Thyroid gland (tissue), 4 donors: ENCODE data around the gene CIRBP.

ENCODE experiments used
- POLR2A ChIP-seq, 2 donors: fragments of 450-650 bp; IDR thresholded peaks; one replicate each; pipeline ENCODE4 v1.6.1; 2017; ENCODE audit warnings: antibody characterized with exemption in 2 of 2, mild to moderate bottlenecking in 2 of 2, moderate library complexity in 1 of 2
- TF ChIP-seq, protein P1 (sequence below), 6 experiments: fragments of 200-600 bp in 3 of 6; fragments of 450-650 bp in 3 of 6; sonication (generic) in 3 of 6; IDR thresholded peaks; one replicate each; pipeline ENCODE4 v1.5.1; 2016 to 2019; ENCODE audit warnings: antibody characterized with exemption in 6 of 6, mild to moderate bottlenecking in 2 of 6, inconsistent platforms in 1 of 6, moderate library complexity in 1 of 6

DNA sequence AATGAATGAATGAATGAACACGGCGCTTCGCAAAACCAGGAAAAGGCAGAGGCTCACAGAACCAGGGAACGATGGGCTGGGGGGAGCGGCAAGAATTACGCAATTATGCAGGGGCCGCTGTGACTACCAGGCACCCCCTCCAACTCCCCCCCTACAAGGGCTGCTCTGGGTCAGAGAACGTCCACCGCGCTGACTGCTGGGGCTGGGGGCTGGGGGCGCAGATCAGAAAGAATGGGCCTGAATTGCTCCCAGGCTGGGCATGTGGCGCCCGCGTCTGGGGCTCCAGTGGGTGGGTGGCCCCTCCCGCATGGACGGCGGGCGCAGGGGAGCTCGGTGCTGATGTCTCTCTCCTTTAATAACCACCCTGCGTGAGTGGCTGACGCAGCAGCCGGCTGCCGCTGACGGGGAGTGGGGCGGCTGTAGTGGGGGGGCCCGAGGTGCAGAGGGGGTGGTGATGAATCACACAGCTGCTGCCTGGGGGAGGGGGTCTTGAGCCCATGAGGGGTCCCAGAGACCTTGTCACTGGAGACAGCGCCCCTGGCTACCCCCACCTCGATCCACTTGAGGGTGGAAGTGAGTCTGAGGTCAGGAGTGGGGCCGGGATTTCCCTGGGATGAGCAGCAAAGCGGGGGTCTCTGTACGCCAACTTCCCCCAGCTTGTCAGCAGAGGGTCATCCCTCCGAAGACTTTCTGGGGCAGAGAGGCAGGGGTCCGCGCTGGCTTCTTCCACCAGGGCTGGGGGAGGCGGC is 1.5 kb upstream of the CIRBP start:
- TF ChIP-seq, protein P1, sequence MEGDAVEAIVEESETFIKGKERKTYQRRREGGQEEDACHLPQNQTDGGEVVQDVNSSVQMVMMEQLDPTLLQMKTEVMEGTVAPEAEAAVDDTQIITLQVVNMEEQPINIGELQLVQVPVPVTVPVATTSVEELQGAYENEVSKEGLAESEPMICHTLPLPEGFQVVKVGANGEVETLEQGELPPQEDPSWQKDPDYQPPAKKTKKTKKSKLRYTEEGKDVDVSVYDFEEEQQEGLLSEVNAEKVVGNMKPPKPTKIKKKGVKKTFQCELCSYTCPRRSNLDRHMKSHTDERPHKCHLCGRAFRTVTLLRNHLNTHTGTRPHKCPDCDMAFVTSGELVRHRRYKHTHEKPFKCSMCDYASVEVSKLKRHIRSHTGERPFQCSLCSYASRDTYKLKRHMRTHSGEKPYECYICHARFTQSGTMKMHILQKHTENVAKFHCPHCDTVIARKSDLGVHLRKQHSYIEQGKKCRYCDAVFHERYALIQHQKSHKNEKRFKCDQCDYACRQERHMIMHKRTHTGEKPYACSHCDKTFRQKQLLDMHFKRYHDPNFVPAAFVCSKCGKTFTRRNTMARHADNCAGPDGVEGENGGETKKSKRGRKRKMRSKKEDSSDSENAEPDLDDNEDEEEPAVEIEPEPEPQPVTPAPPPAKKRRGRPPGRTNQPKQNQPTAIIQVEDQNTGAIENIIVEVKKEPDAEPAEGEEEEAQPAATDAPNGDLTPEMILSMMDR (IDR thresholded peaks at IDR 0.05): no peak
- TF ChIP-seq POLR2A (IDR thresholded peaks at IDR 0.05): no peak
